ENCODE data around the gene BOC.

DNA sequence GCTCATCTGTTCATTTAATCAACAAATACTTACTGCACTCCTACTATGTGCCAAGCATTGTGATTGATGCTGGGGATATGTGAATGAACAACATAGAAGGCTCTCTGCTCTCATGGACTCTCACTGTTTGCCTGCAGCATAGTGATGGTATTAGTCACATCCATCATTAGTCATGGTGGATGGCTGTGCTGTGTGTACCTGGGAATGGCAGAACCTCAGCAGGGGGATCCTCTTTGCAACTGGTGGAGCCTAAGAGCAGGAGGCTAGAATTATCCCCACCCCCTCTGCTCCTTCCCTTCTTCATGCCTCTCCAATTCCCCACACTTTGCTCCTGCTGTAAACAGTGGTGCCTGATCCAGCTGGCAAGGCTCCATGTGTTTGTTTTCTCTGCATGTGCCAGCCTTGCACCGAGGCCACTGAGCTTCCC, 20.5 kb downstream of the BOC start:
- TF ChIP-seq MAX (IDR thresholded peaks at IDR 0.05; ENCODE audit: insufficient read depth, insufficient read length), result no peak
- TF ChIP-seq, protein P1, sequence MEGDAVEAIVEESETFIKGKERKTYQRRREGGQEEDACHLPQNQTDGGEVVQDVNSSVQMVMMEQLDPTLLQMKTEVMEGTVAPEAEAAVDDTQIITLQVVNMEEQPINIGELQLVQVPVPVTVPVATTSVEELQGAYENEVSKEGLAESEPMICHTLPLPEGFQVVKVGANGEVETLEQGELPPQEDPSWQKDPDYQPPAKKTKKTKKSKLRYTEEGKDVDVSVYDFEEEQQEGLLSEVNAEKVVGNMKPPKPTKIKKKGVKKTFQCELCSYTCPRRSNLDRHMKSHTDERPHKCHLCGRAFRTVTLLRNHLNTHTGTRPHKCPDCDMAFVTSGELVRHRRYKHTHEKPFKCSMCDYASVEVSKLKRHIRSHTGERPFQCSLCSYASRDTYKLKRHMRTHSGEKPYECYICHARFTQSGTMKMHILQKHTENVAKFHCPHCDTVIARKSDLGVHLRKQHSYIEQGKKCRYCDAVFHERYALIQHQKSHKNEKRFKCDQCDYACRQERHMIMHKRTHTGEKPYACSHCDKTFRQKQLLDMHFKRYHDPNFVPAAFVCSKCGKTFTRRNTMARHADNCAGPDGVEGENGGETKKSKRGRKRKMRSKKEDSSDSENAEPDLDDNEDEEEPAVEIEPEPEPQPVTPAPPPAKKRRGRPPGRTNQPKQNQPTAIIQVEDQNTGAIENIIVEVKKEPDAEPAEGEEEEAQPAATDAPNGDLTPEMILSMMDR (IDR thresholded peaks at IDR 0.05; ENCODE audit: extremely low read depth in 1 of 2, insufficient read depth in 1 of 2, low read depth in 1 of 2, low read length in 2 of 2), result no peak
- TF ChIP-seq POLR2A (IDR thresholded peaks at IDR 0.05; ENCODE audit: low read depth, low read length), result no peak
- TF ChIP-seq POLR2AphosphoS5 (IDR thresholded peaks at IDR 0.05; ENCODE audit: insufficient read depth, low read depth, low read length), result no peak
- no peak for TF ChIP-seq EZH2 (IDR thresholded peaks at IDR 0.05; ENCODE audit: borderline replicate concordance, low read depth, low read length, severe bottlenecking)
- TF ChIP-seq MYC (IDR thresholded peaks at IDR 0.05; ENCODE audit: low read depth, low read length), result no peak
- no peak for TF ChIP-seq GATA2 (IDR thresholded peaks at IDR 0.05; ENCODE audit: insufficient read depth, insufficient read length, low read depth, low read length)
- TF ChIP-seq JUN (IDR thresholded peaks at IDR 0.05; ENCODE audit: borderline replicate concordance, insufficient read depth, insufficient read length, low read depth), result no peak
- peak; percentile 61 for TF ChIP-seq FOS (IDR thresholded peaks at IDR 0.05; ENCODE audit: borderline replicate concordance, insufficient read depth, low read length)

Data from endothelial cell of umbilical vein (primary cell).